ENCODE results near the gene CDCP1.

The CDCP1 gene

GRCh38 chr3:45137656-45138181, 8.5 kb downstream of the CDCP1 start:
- DNase-seq = no peak

GRCh38 chr3:45135959-45136358, 10.2 kb downstream of the CDCP1 start:
- no peak for DNase-seq

- no peak for DNase-seq
These were observed 11.2 kb downstream of the CDCP1 start for GRCh38 chr3:45134758-45135521.

GRCh38 chr3:45132568-45133211, 13.5 kb downstream of the CDCP1 start:
- DNase-seq = no peak

GRCh38 chr3:45131201-45131600, 15.0 kb downstream of the CDCP1 start:
- no peak for DNase-seq

DNA sequence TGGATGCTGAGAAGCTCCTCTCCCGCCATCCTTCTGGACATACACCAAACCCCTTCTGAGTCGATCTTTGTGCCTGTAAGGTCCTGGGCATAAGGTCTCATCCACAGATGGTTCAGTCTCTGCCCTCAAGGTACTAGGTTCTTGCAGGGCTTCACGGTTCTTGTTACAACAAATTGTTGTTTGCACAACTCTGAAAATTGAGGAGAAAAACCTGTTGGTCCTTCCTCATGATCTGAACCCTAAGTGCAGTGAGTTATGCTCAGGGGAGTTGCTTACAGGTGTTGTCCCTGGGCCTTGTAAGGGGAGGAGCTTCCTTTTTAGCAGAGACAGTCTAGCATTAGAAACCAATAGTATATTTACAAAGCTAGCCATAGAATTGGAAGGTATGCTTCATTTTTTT, 15.7 kb downstream of the CDCP1 start:
- no peak for DNase-seq

- DNase-seq = no peak
These were observed 17.2 kb downstream of the CDCP1 start for GRCh38 chr3:45128950-45129349.

DNA sequence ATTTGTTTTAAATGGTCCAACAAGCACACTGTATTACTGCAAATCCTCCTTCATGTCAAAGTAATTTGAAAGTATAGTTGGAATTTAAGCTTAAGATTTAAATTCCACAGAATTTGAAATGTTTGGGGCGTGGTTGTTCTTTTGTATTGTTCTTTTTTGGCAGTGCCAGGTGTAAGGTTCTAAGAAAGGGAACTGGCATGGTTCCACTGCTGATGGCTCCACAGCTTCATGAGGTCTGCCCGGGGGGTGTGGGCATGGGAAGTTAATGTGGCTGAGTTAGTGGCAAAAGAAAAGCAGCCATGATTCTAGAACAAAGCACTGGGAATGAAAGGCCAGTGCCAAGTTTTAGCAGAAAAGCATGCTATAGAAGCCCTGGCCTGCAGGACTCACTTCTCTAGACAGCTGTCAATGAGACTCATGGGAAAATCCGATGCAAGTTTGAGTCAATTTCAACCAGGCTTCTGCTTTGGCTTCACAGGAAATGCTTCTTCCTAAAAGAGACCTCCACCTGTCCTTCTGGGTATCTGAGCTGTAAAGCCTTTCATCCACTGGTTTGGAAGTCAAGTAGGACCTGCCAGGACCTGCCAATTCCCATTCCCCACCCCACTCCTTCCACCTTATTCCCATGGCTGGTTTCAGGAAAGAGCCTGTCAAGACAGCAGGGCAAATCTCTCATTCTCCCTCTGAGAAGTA, 18.9 kb downstream of the CDCP1 start:
- DNase-seq = no peak

DNA sequence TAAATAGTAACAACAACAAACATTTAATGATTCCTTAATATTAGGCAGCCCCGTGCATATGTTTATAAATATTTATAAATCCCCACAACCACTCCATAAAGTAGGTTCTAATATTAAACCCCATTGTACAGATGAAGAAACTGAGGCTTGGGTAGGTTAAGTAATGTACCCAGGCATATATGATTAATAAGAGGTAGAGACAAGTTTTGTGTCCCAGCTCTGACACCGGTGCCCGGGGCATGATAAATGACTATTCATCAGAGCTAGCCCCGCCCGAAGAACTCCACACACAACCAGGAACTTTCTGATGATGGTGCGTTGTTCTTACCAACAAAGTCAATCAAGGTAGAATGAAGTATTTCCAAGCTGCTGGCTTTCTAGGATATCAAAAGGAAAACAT, 19.4 kb downstream of the CDCP1 start:
- DNase-seq = no peak

GRCh38 chr3:45125550-45126026, 20.6 kb downstream of the CDCP1 start:
- no peak for DNase-seq

DNA sequence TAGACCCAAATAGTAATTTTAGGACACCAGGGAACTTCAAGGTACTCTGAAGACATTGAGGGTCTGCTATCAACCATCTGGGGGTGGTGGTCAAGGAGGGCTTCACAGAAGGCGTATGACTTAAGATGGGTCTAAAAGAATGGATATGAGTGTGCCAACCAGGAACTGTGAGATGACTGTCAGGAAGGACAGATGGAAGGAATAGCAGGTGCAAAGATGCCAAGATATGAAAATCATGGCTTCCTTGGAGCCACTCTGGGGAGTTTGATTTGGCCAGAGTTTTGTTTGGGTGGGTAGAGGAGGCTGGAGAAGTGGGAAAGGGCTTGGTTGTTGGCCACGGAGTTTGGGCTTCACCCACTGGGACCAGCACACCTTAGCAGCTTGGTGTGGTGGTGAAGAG, 21.2 kb downstream of the CDCP1 start:
- no peak for DNase-seq

DNA sequence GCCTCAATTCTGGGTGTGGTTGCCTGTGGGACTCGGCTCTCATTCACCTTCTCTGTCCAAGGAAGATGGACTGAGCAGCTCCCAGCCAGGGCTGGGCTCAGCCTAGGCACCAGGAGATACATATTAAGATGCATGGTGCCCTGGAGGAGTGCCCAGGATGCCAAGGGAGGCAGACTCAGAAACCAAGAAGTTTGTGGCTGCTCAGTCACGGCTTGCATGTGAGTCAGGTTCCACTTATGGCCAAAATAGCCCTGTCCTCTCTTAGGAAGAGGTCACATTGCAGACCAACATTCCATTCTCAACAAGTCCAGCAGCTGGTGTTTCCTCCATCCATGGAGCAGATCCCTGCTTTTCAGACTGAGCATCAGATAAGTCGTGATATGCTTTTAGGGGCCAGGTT, 21.8 kb downstream of the CDCP1 start:
- no peak for DNase-seq

- no peak for DNase-seq
These were observed 22.5 kb downstream of the CDCP1 start for GRCh38 chr3:45123581-45124269.

DNA sequence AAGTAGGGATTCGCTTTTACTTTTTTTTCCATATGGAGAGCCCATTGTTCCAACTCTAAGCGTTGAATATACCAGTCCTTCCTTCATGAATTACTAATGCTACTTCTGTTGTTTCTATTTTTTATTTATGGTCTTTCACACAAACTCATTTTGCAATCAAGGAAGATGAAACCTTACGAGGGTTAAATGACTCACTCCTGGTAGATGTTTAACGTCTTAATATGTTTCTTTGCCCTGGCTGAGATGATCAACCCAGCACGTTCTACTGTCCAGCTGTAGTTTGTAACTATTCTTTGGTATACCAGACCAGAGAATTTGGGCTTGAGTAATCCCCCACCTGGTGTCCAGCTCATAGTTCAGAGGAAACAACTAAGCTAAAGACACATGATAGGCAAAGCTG, 23.1 kb downstream of the CDCP1 start:
- no peak for DNase-seq

DNA sequence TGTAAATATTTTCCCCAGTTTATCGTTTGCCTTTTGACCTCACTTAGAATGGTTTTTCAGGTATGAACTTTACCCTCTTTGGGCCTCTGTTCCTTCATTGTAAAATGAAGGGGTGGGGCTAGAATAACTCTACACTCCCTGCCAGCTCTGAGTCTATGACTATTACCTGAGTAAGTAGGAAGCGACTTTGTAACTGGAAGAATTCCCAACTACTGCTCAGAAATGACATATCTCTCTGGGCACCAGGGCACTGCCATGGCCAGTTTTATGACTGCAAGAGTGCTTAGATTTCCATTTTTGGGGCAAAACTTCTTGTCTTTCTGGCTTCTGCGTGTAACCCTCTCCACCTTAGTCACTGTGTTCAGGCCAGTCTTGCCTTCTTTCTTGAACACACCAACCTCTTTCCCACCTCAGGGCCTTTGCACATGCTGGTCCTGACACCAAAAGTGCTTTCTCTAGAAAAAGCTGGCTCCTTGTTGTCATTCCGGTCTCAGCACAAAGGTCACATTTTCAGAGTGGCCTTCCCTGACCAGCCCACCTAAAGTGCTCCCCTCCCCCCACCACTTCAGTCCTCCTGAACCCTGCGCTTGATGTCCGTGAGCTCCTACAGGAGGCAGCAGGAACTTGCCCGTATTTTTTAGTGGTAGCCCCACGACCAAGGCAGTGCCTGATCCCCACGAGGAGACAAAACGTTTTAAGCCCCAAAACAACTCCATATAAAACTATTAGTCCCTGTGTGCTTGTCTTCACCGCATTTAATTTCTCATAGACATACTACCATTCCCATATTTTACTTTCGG, 25.6 kb downstream of the CDCP1 start:
- no peak for DNase-seq

DNA sequence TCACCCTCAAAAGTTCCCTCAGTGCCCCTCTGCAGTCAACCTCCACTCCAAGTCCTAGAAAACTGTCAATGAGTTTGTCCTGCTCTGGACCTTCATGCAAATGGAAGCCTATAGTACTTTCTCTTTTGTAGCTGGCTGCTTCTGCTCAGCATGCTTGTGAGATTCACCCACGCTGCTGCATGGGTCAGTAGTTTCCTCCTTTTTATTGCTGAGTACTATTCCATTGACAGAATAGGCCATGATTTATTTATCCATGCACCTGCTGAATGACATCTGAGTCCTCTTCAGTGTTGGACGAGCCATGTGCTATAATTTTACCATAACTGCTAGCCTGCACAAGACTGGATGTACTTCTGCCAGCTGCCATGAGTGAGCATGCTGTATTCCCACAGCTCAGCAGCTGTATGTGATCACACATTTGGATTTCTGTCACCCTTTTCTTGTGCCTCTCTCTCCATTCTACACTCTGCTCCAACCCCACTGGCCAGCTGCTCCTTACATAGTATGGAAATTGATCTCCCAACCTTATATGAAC, 26.3 kb downstream of the CDCP1 start:
- DNase-seq = no peak

DNA sequence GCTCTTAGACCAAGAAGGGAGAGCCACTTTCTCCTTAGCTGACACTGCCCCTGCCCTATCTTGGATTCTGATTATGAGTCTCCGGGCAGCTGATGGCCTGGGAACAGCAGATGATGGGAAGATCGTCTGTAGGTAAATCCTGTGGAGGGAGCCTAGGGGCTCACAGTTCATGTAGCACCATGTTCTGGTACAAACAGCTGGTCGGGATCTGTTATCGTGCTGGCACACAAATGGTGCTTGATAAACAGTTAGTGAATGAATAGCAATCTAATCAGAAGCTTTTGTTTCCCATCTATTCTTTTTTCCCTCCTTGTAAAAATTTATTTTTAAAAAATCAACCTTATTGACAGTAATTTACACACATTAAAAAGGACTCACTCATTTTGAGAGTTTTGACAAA, 26.8 kb downstream of the CDCP1 start:
- no peak for DNase-seq

GRCh38 chr3:45118615-45119071, 27.5 kb downstream of the CDCP1 start:
- no peak for DNase-seq

- DNase-seq = no peak
These were observed 29.8 kb downstream of the CDCP1 start for GRCh38 chr3:45116350-45116749.

DNA sequence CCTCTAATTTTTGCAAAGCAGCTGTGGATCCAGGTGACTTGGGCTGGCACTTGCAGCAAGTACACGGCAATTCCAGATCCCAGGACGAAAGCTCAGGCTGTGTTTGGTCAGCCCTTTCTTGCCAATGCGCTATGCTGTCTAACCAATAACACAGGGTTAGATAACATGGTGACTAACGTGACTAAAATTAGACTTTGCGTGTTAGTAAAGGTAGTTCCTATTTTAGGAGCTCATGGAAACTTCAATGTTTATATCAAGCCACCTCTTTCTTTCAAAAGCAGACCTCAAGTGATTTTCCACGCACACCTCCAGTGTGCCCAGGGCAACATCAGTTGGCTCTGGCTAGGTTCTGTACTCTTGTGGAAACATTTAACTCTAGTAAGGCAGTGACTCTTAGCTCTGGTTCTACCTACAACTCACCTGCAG, 32.5 kb downstream of the CDCP1 start:
- no peak for DNase-seq

- no peak for DNase-seq
These were observed 33.2 kb downstream of the CDCP1 start for GRCh38 chr3:45112939-45113338.

DNA sequence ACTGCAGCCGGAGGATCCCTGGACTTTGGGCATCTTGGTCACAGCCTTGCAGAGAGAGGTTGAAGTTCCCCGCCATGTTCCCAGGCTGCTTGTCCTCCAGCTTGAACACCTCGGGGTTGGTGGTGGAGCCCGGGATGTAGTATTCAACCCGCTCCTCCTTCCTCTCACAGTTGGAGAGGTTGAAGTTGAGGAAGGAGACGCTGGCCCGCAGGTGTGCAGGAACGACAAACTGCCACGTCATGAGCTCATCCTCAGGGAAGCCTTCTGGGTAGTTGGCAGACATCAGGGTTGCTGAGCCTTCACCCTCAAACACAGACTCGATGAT, 35.7 kb downstream of the CDCP1 start:
- DNase-seq = no peak

All from DMS53 (cell line).